Loucy (cell line): ENCODE results near the gene PIP4P1.

Experiments used
- CTCF ChIP-seq: fragments of 200-600 bp; sonication (generic); conservative IDR thresholded peaks from 2 replicates; pipeline ENCODE4 v1.5.1; 2014; ENCODE audit warnings: mild to moderate bottlenecking, antibody characterized with exemption, low read length
- EZH2phosphoT487 ChIP-seq: fragments of 200-600 bp; IDR thresholded peaks from 2 replicates; pipeline ENCODE4 v1.6.1; 2018; ENCODE audit warnings: antibody characterized with exemption, mild to moderate bottlenecking, moderate library complexity, borderline replicate concordance

GRCh38 chr14:20501346-20501745 is 40.1 kb upstream of the PIP4P1 start:
- TF ChIP-seq CTCF (no peak), EZH2phosphoT487 (no peak)
